ENCODE measurements around the gene CD63.

CD63 gene

GRCh38 chr12:55703288-55703687, 25.5 kb downstream of the CD63 start:
- no peak for DNase-seq (ENCODE audit: extremely low spot score)
- TF ChIP-seq LEF1 (IDR thresholded peaks at IDR 0.05; ENCODE audit: borderline replicate concordance): no peak
- ChIA-PET POLR2A (no interaction called here), CTCF (no interaction called here)

GRCh38 chr12:55702861-55703260, 25.9 kb downstream of the CD63 start:
- POLR2A ChIA-PET: no interaction called here
- TF ChIP-seq BHLHE40 (IDR thresholded peaks at IDR 0.05; ENCODE audit: borderline replicate concordance) (no peak), CTBP1 (IDR thresholded peaks at IDR 0.05; ENCODE audit: borderline replicate concordance) (no peak), SUZ12 (IDR thresholded peaks at IDR 0.05) (no peak), NFRKB (IDR thresholded peaks at IDR 0.05) (no peak), FOXK2 (IDR thresholded peaks at IDR 0.05) (no peak), FOXM1 (IDR thresholded peaks at IDR 0.05; ENCODE audit: borderline replicate concordance) (no peak), TARDBP (IDR thresholded peaks at IDR 0.05) (no peak), HDGF (IDR thresholded peaks at IDR 0.05; ENCODE audit: borderline replicate concordance) (no peak), FOXA1 (IDR thresholded peaks at IDR 0.05) (no peak), PKNOX1 (IDR thresholded peaks at IDR 0.05) (no peak), ARNT (IDR thresholded peaks at IDR 0.05) (no peak), ELF4 (IDR thresholded peaks at IDR 0.05) (no peak), LEF1 (IDR thresholded peaks at IDR 0.05; ENCODE audit: borderline replicate concordance) (no peak), SP1 (IDR thresholded peaks at IDR 0.05) (no peak)
- DNase-seq (ENCODE audit: extremely low spot score): no peak
- CTCF ChIA-PET: no interaction called here

GRCh38 chr12:55700255-55701018, 28.4 kb downstream of the CD63 start:
- no peak for TF ChIP-seq ARNT (IDR thresholded peaks at IDR 0.05)
- TF ChIP-seq TARDBP (IDR thresholded peaks at IDR 0.05): no peak
- no peak for TF ChIP-seq ELF4 (IDR thresholded peaks at IDR 0.05)
- TF ChIP-seq SP1 (IDR thresholded peaks at IDR 0.05): no peak
- no peak for TF ChIP-seq FOXM1 (IDR thresholded peaks at IDR 0.05; ENCODE audit: borderline replicate concordance)
- TF ChIP-seq NFRKB (IDR thresholded peaks at IDR 0.05): no peak
- TF ChIP-seq CTBP1 (IDR thresholded peaks at IDR 0.05; ENCODE audit: borderline replicate concordance): no peak
- TF ChIP-seq ZNF384 (IDR thresholded peaks at IDR 0.05): no peak
- no peak for TF ChIP-seq HDGF (IDR thresholded peaks at IDR 0.05; ENCODE audit: borderline replicate concordance)
- TF ChIP-seq SUZ12 (IDR thresholded peaks at IDR 0.05): no peak
- TF ChIP-seq BHLHE40 (IDR thresholded peaks at IDR 0.05; ENCODE audit: borderline replicate concordance): no peak
- TF ChIP-seq LEF1 (IDR thresholded peaks at IDR 0.05; ENCODE audit: borderline replicate concordance): no peak
- TF ChIP-seq PKNOX1 (IDR thresholded peaks at IDR 0.05): no peak
- no peak for TF ChIP-seq FOXA1 (IDR thresholded peaks at IDR 0.05)
- no peak for TF ChIP-seq L3MBTL2 (conservative IDR thresholded peaks at IDR 0.05)
- no peak for TF ChIP-seq FOXK2 (IDR thresholded peaks at IDR 0.05)
- CTCF ChIA-PET: interaction anchor here (0.8 kb wide), 1 partner anchor 37 kb away, joined by 3 read pairs; no protein-coding TSS in a partner anchor
- no peak for DNase-seq (ENCODE audit: extremely low spot score)
- POLR2A ChIA-PET: interaction anchor here (1.0 to 1.2 kb wide), 2 partner anchors 19 to 130 kb away, joined by 3 read pairs; a partner anchor contains a TSS

DNA sequence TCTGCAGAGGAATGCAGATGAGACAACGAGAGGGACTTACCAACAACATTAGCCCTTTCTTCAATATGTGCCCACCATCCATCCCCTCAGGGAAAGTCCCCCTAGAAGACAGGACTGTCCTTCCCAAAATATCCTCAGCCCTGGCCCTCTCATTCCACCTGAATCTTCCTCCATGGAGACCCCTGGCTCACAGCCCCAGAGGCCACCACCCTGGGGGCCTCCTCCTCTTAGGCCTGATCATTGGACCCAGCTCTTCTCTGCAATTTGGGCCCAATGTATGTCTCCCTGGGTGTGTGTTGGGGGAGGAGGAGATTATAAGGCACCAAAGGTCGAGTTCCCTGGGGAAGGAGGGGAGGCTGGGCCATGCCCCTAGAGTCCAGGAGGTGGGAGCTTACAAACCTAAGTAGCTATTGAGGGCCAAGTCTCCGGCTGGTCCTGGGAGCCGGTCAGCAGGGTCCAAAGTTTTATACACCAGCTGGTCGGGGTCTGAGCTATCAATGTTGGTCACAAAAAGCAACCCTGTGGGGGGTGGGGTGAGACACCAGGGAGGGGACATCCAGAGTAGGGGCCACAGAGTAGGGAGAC, 29.2 kb downstream of the CD63 start:
- CTCF ChIA-PET: no interaction called here
- POLR2A ChIA-PET: interaction anchor here (0.9 to 1.2 kb wide), 3 partner anchors 16 to 131 kb away, joined by 3 read pairs; partner anchors contain the start of gene BLOC1S1
- TF ChIP-seq FOXK2 (IDR thresholded peaks at IDR 0.05) (no peak), FOXM1 (IDR thresholded peaks at IDR 0.05; ENCODE audit: borderline replicate concordance) (no peak), FOXA1 (IDR thresholded peaks at IDR 0.05) (no peak), HDGF (IDR thresholded peaks at IDR 0.05; ENCODE audit: borderline replicate concordance) (no peak), BHLHE40 (IDR thresholded peaks at IDR 0.05; ENCODE audit: borderline replicate concordance) (no peak), ARNT (IDR thresholded peaks at IDR 0.05) (no peak), PKNOX1 (IDR thresholded peaks at IDR 0.05) (no peak), TARDBP (IDR thresholded peaks at IDR 0.05) (no peak), ELF4 (IDR thresholded peaks at IDR 0.05) (no peak), LEF1 (IDR thresholded peaks at IDR 0.05; ENCODE audit: borderline replicate concordance) (no peak), CTBP1 (IDR thresholded peaks at IDR 0.05; ENCODE audit: borderline replicate concordance) (no peak), NFRKB (IDR thresholded peaks at IDR 0.05) (no peak)
- DNase-seq (ENCODE audit: extremely low spot score): no peak

GRCh38 chr12:55698965-55699364, 29.8 kb downstream of the CD63 start:
- DNase-seq (ENCODE audit: extremely low spot score): no peak
- POLR2A ChIA-PET: interaction anchor here (0.9 kb wide), 1 partner anchor 17 kb away, joined by 3 read pairs; the partner anchor contains the start of gene BLOC1S1
- TF ChIP-seq ELF4 (IDR thresholded peaks at IDR 0.05) (no peak), FOXK2 (IDR thresholded peaks at IDR 0.05) (no peak), CTBP1 (IDR thresholded peaks at IDR 0.05; ENCODE audit: borderline replicate concordance) (no peak), HDGF (IDR thresholded peaks at IDR 0.05; ENCODE audit: borderline replicate concordance) (no peak), ZNF384 (IDR thresholded peaks at IDR 0.05) (no peak), ARNT (IDR thresholded peaks at IDR 0.05) (no peak), LEF1 (IDR thresholded peaks at IDR 0.05; ENCODE audit: borderline replicate concordance) (no peak), NFRKB (IDR thresholded peaks at IDR 0.05) (no peak)
- CTCF ChIA-PET: interaction anchor here (0.6 to 1.0 kb wide), 3 partner anchors 11 to 33 kb away, joined by 3 to 4 read pairs (median 3); a partner anchor contains a TSS
